ENCODE results near the gene AP2S1. TPM values are rescaled to one million over a fixed set of nuclear protein-coding genes. Genes with fewer than 3 reads are reported as not detected.

Gene AP2S1
- total and polyA plus RNA-seq, 7 donors, result 63.0 to 121 (median 86.3) TPM

- intact Hi-C loops (cut with DNase I), result no loop called here
- 61 to 73% (median 63%) methylated on average over 2 of the region's 2 CpGs for WGBS, 3 donors
- Histone ChIP-seq H3K27me3 (ENCODE audit: insufficient read depth in 3 of 3, low read length in 2 of 3) (peaks cover 0 to 1% (median 0%) of the 10 kb centered on the region in 3 donors), H3K27ac (no peak overlapping the region), H3K36me3 (ENCODE audit: insufficient read depth in 1 of 2, low read depth in 1 of 2) (no peaks in the 10 kb centered on the region), H3K9me3 (no peaks in the 10 kb centered on the region), H3K4me3 (no peak overlapping the region), H3K4me1 (no peaks in the 10 kb centered on the region)
- DNase-seq (no peak), ATAC-seq (no peak)
- no peak for TF ChIP-seq CTCF (IDR thresholded peaks at IDR 0.05)
Measured at GRCh38 chr19:46803555-46803954, 47.1 kb downstream of the AP2S1 start.

- Histone ChIP-seq H3K4me3 (no peak overlapping the region), H3K4me1 (no peaks in the 10 kb centered on the region), H3K36me3 (ENCODE audit: insufficient read depth in 1 of 2, low read depth in 1 of 2) (no peaks in the 10 kb centered on the region), H3K27me3 (ENCODE audit: insufficient read depth in 3 of 3, low read length in 2 of 3) (peaks cover 0 to 1% (median 0%) of the 10 kb centered on the region in 3 donors), H3K9me3 (no peaks in the 10 kb centered on the region), H3K27ac (no peak overlapping the region)
- 96% methylated on average over 5 of the region's 5 CpGs for WGBS, 3 donors
- intact Hi-C loops (cut with DNase I), result no loop called here
- ATAC-seq (no peak), DNase-seq (no peak)
- no peak for TF ChIP-seq CTCF (IDR thresholded peaks at IDR 0.05)
Measured at GRCh38 chr19:46802152-46802551, 48.5 kb downstream of the AP2S1 start.

- intact Hi-C loops (cut with DNase I), result no loop called here
Measured at GRCh38 chr19:46798713-46799112, 51.9 kb downstream of the AP2S1 start.

GRCh38 chr19:46797881-46798280 is 52.8 kb downstream of the AP2S1 start:
- no peak for DNase-seq
- no peak for TF ChIP-seq CTCF (IDR thresholded peaks at IDR 0.05)
- 95 to 100% (median 100%) methylated on average over 1 of the region's 1 CpG for WGBS, 3 donors
- H3K4me1 ChIP-seq, result no peaks in the 10 kb centered on the region
- H3K27ac ChIP-seq, result no peak overlapping the region
- H3K4me3 ChIP-seq, result no peak overlapping the region
- intact Hi-C loops (cut with DNase I), result no loop called here
- no peaks in the 10 kb centered on the region for H3K9me3 ChIP-seq
- peaks cover 0 to 6% (median 1%) of the 10 kb centered on the region in 3 donors for H3K27me3 ChIP-seq (ENCODE audit: insufficient read depth in 3 of 3, low read length in 2 of 3)
- no peak for ATAC-seq
- no peaks in the 10 kb centered on the region for H3K36me3 ChIP-seq (ENCODE audit: insufficient read depth in 1 of 2, low read depth in 1 of 2)

More at GRCh38 chr19:46798713-46799112, 51.9 kb downstream of the AP2S1 start:
- Histone ChIP-seq H3K4me1 (no peaks in the 10 kb centered on the region), H3K27ac (no peak overlapping the region), H3K9me3 (no peaks in the 10 kb centered on the region), H3K27me3 (ENCODE audit: insufficient read depth in 3 of 3, low read length in 2 of 3) (peaks cover 0 to 6% (median 1%) of the 10 kb centered on the region in 3 donors), H3K4me3 (no peak overlapping the region), H3K36me3 (ENCODE audit: insufficient read depth in 1 of 2, low read depth in 1 of 2) (no peaks in the 10 kb centered on the region)
- no peak for TF ChIP-seq CTCF (IDR thresholded peaks at IDR 0.05)
- DNase-seq, result no peak
- no peak for ATAC-seq
- 93 to 99% (median 96%) methylated on average over 2 of the region's 2 CpGs for WGBS, 3 donors

GRCh38 chr19:46791944-46792343 is 58.7 kb downstream of the AP2S1 start:
- WGBS, 3 donors, result 47 to 55% (median 50%) methylated on average over 5 of the region's 5 CpGs

More at GRCh38 chr19:46791944-46792343, 58.7 kb downstream of the AP2S1 start:
- Histone ChIP-seq H3K4me1 (peaks cover 4% of the 10 kb centered on the region), H3K36me3 (ENCODE audit: insufficient read depth in 1 of 2, low read depth in 1 of 2) (no peaks in the 10 kb centered on the region), H3K4me3 (no peak overlapping the region), H3K9me3 (no peaks in the 10 kb centered on the region), H3K27me3 (ENCODE audit: insufficient read depth in 3 of 3, low read length in 2 of 3) (peaks cover 0 to 12% (median 0%) of the 10 kb centered on the region in 3 donors), H3K27ac (no peak overlapping the region)
- no peak for TF ChIP-seq CTCF (IDR thresholded peaks at IDR 0.05)
- intact Hi-C loops (cut with DNase I), result no loop called here
- ATAC-seq (no peak), DNase-seq (no peak)

Measured in psoas muscle (tissue), 8 donors.